Naive thymus-derived CD8-positive, alpha-beta T cell (primary cell): Measurements from ENCODE around the gene SIAH1. TPM values are rescaled to one million over a fixed set of nuclear protein-coding genes. Genes with fewer than 3 reads are reported as not detected.
"Not testable (repeated sequence)": the region's sequence is repeated elsewhere in the genome, so short reads cannot be mapped to it uniquely, and the experiment has no call there.

Source experiments
- ATAC-seq, 2 donors: fragments of 150-1000 bp; cut with Tn5 transposase in 1 of 2; sonication (Bioruptor Pico), chemical (Tn5 transposase) in 1 of 2; 1 replicate in 1 of 2; 2 replicates in 1 of 2; pipeline ENCODE4 v1.10.0; 2021; ENCODE audit warnings: mild to moderate bottlenecking in 2 of 2, moderate library complexity in 2 of 2
- POLR2A ChIA-PET: fragments of 350-600 bp; sonication (Branson Sonifier 250); formaldehyde crosslinking; loops from one replicate; lab custom pipeline; 2021; ENCODE audit warnings: antibody characterized with exemption; lab: Charles Lee
- DNase-seq, 10 donors: peaks; one replicate each; pipeline versions ENCODE4 v3.0.0 to v3.0.0-alpha.2; 2020 to 2022
- H3K27ac Mint-ChIP-seq, 10 donors: one replicate each; pipeline ENCODE4 v1.8.0; 2020 to 2022; ENCODE audit warnings: mild to moderate bottlenecking in 10 of 10, mixed read lengths in 10 of 10, moderate library complexity in 4 of 10, inconsistent platforms in 1 of 10
- H3K27me3 Mint-ChIP-seq, 5 donors: one replicate each; pipeline ENCODE4 v1.8.0; 2021 to 2022; ENCODE audit warnings: mixed read lengths in 5 of 5
- H3K36me3 Mint-ChIP-seq, 3 donors: one replicate each; pipeline ENCODE4 v1.8.0; 2020 to 2022; ENCODE audit warnings: mixed read lengths in 3 of 3, mild to moderate bottlenecking in 2 of 3, inconsistent platforms in 1 of 3
- H3K4me1 Mint-ChIP-seq, 4 donors: one replicate each; pipeline ENCODE4 v1.8.0; 2021 to 2022; ENCODE audit warnings: mixed read lengths in 4 of 4
- H3K4me3 Mint-ChIP-seq, 10 donors: one replicate each; pipeline ENCODE4 v1.8.0; 2020 to 2022; ENCODE audit warnings: mild to moderate bottlenecking in 10 of 10, mixed read lengths in 10 of 10, moderate library complexity in 6 of 10, inconsistent platforms in 1 of 10
- H3K9me3 Mint-ChIP-seq, 9 donors: one replicate each; pipeline ENCODE4 v1.8.0; 2020 to 2022; ENCODE audit warnings: mixed read lengths in 9 of 9, mild to moderate bottlenecking in 3 of 9, inconsistent platforms in 1 of 9, moderate library complexity in 1 of 9
- polyA plus RNA-seq, 3 donors: library from polyadenylated mRNA; unstranded; fragments of 300-500 nt; fragmentation: Illumina TruSeq; gene quantifications; one replicate each; pipeline ENCODE4 v1.2.3, GENCODE V29; 2021
- total RNA-seq, 8 experiments: library from RNA in 2 of 8; stranded (reverse) in 2 of 8; gene quantifications; one replicate each; pipeline ENCODE4 v1.2.3 and lab custom pipeline; 2021 to 2026

Gene SIAH1
- total and polyA plus RNA-seq, 5 experiments from 2014 or later, result 10.8 to 25.9 (median 16.7) TPM

DNA sequence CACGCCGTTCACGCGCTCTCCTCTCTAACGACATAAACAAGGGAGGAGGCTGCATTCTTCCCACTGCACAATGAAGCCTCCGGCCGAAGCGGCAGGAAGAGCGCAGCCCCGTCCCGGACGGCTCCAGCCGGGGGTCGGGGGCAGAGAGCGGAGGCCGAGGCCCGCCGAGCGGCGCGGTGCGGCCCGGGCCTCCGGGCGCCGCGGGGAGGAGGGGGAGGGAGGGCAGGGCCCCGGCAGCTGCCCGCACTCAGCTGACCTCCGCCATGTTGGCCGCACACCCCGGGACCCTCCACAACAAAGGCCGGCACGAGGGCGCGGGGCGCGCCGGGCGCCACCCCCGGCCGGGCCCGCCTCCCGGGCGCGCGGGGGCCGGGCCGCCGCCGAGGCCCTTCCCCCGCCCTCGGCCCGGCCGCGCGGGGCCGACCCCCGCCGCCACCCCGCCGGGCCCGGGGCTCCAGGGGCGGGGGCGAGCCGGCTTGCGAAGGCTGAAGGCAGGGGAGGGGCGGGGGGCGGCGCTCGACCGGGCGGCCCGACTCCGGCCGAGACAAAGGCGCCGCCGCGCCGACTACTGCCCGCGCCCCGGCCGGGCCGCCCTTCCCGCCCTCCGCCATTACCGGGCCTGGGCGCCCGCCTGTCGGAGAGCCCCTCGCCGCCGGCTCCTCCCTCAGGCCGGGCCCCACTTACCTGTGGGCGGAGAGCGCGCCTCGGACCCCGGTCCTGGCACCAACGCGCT lies 527 bp downstream of the SIAH1 start:
- H3K4me3 Mint-ChIP-seq, result peak overlapping the region; percentile 87 to 99 (median 94)
- H3K27me3 Mint-ChIP-seq, result no peaks in the 10 kb centered on the region
- peaks cover 0 to 4% (median 2%) of the 10 kb centered on the region in 3 donors for H3K36me3 Mint-ChIP-seq
- DNase-seq (peak in 7 of 10 donors; percentile 11 to 41 (median 33)), ATAC-seq (peak; percentile 63)
- POLR2A ChIA-PET, result interaction anchor here (0.5 to 2.9 kb wide), 10 partner anchors 15 to 239 kb away, joined by 3 to 19 read pairs (median 8); partner anchors contain the start of gene N4BP1
- no peaks in the 10 kb centered on the region for H3K9me3 Mint-ChIP-seq
- peaks cover 22 to 37% (median 32%) of the 10 kb centered on the region in 4 donors for H3K4me1 Mint-ChIP-seq
- H3K27ac Mint-ChIP-seq, result peak overlapping the region; percentile 80 to 96 (median 92)

DNA sequence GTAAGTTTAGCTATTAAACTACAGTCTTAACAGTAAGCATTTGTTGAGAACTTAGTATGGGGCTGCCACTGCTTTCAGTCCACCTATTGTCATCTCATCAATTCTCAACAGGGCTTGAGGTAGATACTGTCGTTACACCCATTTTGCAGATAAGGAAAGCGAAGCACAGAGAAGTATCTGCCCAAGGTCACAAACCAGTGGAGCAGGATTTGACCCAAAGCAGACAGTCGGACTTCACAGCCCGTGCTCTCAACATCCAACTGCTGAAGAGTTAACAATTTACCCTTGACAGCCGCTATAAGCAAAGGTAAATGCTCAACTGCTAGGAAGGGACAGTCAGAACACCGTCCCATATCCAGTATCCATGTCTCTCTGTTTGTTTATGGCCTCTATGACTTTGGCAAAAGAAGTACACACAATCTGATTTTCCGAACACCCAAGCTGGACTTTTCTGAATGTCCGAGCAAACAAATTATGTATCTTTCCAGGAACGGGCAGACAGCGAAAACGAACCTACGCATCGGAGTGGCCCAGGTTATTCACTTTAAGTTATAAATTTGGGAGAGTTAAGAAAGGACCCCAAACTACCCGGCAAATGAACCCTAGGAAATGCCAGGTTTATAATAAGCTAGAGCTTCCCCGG lies 1.2 kb downstream of the SIAH1 start:
- Mint-ChIP-seq H3K4me1 (peaks cover 28 to 44% (median 39%) of the 10 kb centered on the region in 4 donors), H3K9me3 (no peaks in the 10 kb centered on the region), H3K4me3 (peak overlapping the region; percentile 87 to 99 (median 94)), H3K27me3 (no peaks in the 10 kb centered on the region), H3K27ac (peak overlapping the region; percentile 80 to 96 (median 92)), H3K36me3 (peaks cover 0 to 4% (median 2%) of the 10 kb centered on the region in 3 donors)
- ATAC-seq (no peak), DNase-seq (peak in 3 of 10 donors; percentile 12 to 26 (median 16))
- POLR2A ChIA-PET, result interaction anchor here (0.5 to 2.9 kb wide), 6 partner anchors 14 to 240 kb away, joined by 4 to 19 read pairs (median 6); partner anchors contain the start of gene N4BP1

DNA sequence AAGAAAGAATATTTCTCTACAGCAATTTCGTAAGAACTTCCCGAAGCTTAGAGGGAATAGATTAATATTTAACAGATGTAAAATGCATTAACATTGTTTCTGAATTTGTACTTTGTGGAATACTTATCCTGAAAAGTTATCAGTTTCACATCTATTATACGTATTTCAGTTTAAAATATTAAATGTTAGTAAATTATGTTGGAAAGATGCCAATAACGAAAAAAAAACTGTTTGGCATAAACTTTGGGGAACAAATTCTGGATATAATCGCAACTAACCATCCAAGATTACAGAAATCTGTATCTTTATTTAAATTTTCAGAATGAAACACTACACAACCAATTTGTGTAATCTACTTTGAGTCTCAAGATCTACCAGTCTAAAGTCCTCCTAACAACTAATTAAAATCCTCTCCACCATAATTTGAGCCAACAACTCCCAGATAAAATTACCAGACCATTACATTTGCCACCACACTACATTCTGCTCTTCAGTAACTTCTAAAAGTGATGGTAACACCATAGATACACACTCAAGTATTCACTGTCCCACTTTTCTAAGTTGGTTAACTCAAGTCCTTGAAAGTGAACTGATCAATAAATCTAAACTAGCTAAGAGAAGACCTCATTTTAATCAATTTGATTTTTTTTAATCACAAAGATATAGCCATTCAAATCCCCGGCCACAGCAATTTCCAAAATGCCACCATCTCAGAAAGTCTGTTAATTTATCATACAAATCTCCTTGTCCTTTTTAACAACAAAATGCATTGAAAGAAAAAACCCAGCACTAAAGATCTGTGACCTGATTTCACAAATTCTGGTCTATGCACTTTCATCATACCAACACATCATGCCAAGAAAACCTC lies 2.0 kb downstream of the SIAH1 start:
- Mint-ChIP-seq H3K9me3 (no peaks in the 10 kb centered on the region), H3K27ac (peak overlapping the region; percentile 80 to 96 (median 92)), H3K4me1 (peaks cover 35 to 51% (median 47%) of the 10 kb centered on the region in 4 donors), H3K27me3 (no peaks in the 10 kb centered on the region), H3K36me3 (peaks cover 0 to 4% (median 2%) of the 10 kb centered on the region in 3 donors), H3K4me3 (peak overlapping the region; percentile 87 to 99 (median 94))
- ATAC-seq (no peak), DNase-seq (no peak)
- POLR2A ChIA-PET, result interaction anchor here (1.1 to 2.1 kb wide), 3 partner anchors 17 to 240 kb away, joined by 4 to 8 read pairs (median 5); no protein-coding TSS in a partner anchor

DNA sequence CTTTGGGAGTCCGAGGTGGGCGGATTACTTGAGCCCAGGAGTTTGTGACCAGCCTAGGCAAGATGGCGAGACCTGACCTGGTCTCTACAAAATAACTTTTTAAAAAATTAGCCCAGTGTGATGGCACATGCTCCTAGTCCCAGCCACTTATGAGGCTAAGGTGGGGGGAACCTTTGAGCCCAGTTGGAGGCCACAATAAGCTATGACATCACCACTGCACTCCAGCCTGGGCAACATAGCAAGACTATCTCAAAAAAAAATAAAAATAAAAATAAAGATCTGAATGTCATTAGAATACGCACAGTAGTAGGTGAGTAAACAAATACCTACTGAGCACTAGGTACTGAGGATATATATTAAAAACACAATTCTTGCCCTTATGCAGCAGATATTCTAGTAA lies 3.1 kb downstream of the SIAH1 start:
- H3K4me3 Mint-ChIP-seq, result peak overlapping the region in 2 of 10 donors; percentile 22 to 43
- no peaks in the 10 kb centered on the region for H3K27me3 Mint-ChIP-seq
- H3K9me3 Mint-ChIP-seq, result no peaks in the 10 kb centered on the region
- DNase-seq, result no peak
- no peak for ATAC-seq
- peaks cover 35 to 57% (median 51%) of the 10 kb centered on the region in 4 donors for H3K4me1 Mint-ChIP-seq
- peaks cover 0 to 4% (median 2%) of the 10 kb centered on the region in 3 donors for H3K36me3 Mint-ChIP-seq
- no peak overlapping the region for H3K27ac Mint-ChIP-seq
- POLR2A ChIA-PET, result no interaction called here

DNA sequence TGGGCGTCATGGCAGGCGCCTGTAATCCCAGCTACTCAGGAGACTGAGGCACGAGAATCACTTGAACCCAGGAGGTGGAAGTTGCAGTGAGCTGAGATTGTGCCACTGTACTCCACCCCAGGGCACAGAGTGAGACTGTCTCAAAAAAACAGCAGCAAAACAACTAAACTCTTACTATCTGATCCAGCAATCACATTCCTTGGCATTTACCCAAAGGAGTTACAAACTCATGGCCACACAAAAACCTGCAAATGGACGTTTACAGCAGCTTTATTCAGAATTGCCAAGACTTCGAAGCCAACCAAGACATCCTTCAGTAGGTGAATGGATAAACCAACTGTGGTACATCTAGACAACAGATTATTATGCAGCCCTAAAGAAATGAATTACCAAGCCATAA lies 4.0 kb downstream of the SIAH1 start:
- ATAC-seq (no peak), DNase-seq (no peak)
- Mint-ChIP-seq H3K27me3 (no peaks in the 10 kb centered on the region), H3K4me1 (peaks cover 38 to 63% (median 56%) of the 10 kb centered on the region in 4 donors), H3K27ac (peak overlapping the region in 1 of 10 donors; percentile 7), H3K4me3 (peak overlapping the region in 1 of 10 donors; percentile 0), H3K9me3 (no peaks in the 10 kb centered on the region), H3K36me3 (peaks cover 0 to 4% (median 2%) of the 10 kb centered on the region in 3 donors)
- POLR2A ChIA-PET, result interaction anchor here (1.2 kb wide), 1 partner anchor 15 kb away, joined by 3 read pairs; no protein-coding TSS in a partner anchor

DNA sequence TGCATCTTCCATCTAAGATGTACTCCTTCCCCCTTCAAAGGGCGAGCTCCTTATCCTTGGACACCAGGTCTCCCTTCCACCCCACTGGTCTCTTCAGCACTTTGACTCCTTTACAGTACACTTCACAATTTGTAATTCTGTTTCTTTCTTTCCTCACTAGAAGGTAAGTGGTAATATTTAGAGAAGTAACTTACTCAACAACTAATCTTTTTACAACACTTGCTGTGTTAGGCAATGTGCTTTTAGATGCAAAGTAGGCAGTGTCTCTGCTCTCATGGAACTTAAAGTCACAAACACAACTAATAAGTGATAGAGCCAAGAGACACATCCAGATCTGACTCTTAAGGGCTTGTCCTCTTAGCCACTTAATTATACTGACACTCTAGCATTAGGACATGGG lies 6.4 kb downstream of the SIAH1 start:
- peak overlapping the region in 8 of 10 donors; percentile 0 to 56 (median 29) for H3K4me3 Mint-ChIP-seq
- H3K4me1 Mint-ChIP-seq, result peaks cover 34 to 54% (median 51%) of the 10 kb centered on the region in 4 donors
- no peaks in the 10 kb centered on the region for H3K27me3 Mint-ChIP-seq
- DNase-seq, result no peak
- no peaks in the 10 kb centered on the region for H3K9me3 Mint-ChIP-seq
- POLR2A ChIA-PET, result no interaction called here
- H3K27ac Mint-ChIP-seq, result peak overlapping the region in 4 of 10 donors; percentile 2 to 77 (median 46)
- no peaks in the 10 kb centered on the region for H3K36me3 Mint-ChIP-seq
- peak in 1 of 2 donors; percentile 29 for ATAC-seq

DNA sequence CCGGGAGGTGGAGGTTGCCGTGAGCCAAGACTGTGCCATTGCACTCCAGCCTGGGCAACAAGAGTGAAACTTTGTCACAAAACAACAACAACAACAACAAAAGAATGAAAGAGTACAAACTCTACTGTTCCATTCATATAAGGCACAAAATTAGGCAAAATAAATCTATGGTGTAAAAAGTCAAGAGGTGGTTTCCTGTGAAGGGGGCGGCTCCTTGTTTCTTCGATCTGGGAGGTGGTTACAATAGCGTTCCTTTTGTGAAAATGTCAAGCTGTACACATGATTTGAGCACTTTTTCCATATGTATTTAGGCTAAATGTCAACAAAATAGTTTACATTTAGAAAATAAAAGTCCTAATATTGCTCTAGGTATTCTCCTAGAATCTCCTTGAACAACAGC lies 6.9 kb downstream of the SIAH1 start:
- peaks cover 29 to 49% (median 46%) of the 10 kb centered on the region in 4 donors for H3K4me1 Mint-ChIP-seq
- POLR2A ChIA-PET, result no interaction called here
- no peak for DNase-seq
- no peaks in the 10 kb centered on the region for H3K9me3 Mint-ChIP-seq
- H3K27me3 Mint-ChIP-seq, result no peaks in the 10 kb centered on the region
- peak overlapping the region in 3 of 10 donors; percentile 2 to 47 (median 44) for H3K27ac Mint-ChIP-seq
- H3K36me3 Mint-ChIP-seq, result no peaks in the 10 kb centered on the region
- H3K4me3 Mint-ChIP-seq, result peak overlapping the region in 6 of 10 donors; percentile 1 to 56 (median 38)
- peak; percentile 35 to 55 for ATAC-seq

DNA sequence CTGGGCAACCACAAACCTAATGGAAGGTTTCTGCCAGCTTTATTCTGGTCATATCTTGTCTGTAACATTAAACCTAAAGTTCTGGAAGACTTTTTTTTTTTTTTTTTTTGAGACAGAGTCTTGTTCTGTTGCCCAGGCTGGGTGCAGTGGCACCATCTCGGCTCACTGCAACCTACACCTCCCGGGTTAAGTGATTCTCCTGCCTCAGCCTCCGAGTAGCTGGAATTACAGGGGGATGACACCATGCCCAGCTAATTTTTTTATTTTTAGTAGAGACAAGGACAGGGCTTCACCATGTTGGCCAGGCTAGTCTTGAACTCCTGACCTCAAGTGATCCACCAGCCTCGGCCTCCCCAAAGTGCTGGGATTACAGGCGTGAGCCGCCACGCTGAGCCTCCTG lies 7.9 kb downstream of the SIAH1 start:
- H3K27ac Mint-ChIP-seq, ATAC-seq, H3K9me3 Mint-ChIP-seq, H3K36me3 Mint-ChIP-seq, DNase-seq, H3K4me3 Mint-ChIP-seq, H3K27me3 Mint-ChIP-seq: not testable (repeated sequence)
- H3K4me1 Mint-ChIP-seq, result peaks cover 28 to 45% (median 42%) of the 10 kb centered on the region in 4 donors
- POLR2A ChIA-PET, result interaction anchor here (1.2 kb wide), 1 partner anchor 246 kb away, joined by 4 read pairs; no protein-coding TSS in a partner anchor

DNA sequence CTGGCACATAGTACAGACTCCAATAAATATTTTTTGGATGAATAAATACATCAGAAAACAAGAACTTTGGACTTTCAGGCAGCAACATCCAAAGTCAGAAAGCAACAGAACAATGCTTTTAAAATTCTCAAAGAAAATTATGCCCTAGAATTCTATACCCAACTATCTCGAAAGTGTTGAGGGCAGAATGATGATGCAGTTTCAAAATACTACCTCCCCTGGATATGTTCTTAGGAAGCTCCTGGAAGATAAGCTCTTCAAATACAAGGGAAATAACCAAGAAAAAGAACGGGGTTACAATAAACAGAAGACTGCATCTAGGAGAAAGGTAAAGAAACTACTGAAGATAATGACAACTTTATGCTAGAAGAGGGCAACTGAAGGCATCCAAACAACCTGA lies 11.0 kb downstream of the SIAH1 start:
- Mint-ChIP-seq H3K36me3 (no peaks in the 10 kb centered on the region), H3K4me1 (peaks cover 19 to 40% (median 28%) of the 10 kb centered on the region in 4 donors), H3K9me3 (no peaks in the 10 kb centered on the region), H3K27me3 (no peaks in the 10 kb centered on the region), H3K4me3 (no peak overlapping the region), H3K27ac (no peak overlapping the region)
- ATAC-seq, result no peak
- DNase-seq, result no peak
- POLR2A ChIA-PET, result no interaction called here

DNA sequence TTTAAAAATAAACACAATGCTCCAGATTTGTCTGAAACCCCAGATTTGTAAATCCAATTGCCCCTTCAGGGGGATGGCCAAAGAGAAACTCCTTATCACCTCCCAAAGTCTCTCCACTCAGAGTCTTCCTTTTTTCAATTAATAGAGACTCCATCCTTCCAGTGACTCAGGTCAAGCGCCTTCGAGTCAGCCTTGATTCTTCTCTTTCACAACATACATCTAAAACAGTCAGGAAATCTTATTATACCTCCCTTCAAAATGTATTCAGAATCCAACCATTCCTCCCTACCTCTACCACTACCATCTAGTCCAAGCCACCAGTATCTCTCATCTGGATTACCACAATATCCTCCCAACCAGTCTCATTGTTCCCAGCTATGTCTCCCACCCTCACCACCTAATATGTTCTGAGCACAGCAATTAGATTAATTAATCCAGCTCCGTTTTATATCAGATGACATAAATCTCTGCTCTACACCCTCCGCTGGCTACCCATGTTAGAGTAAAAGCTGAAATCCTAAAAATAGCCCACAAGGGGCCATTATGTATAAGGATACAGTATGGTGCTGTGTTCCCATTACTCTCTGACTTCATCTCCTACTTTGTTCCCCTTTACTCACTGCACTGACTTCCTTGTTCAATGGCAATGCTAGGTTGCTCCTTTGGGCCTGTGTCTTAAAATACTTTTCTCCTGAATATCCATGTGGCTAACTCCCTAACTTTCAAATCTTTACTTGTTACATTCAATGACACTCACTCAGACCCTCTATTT lies 11.8 kb downstream of the SIAH1 start:
- Mint-ChIP-seq H3K27me3 (no peaks in the 10 kb centered on the region), H3K4me3 (no peak overlapping the region), H3K27ac (no peak overlapping the region), H3K9me3 (no peaks in the 10 kb centered on the region), H3K4me1 (peaks cover 11 to 32% (median 22%) of the 10 kb centered on the region in 4 donors), H3K36me3 (no peaks in the 10 kb centered on the region)
- POLR2A ChIA-PET, result no interaction called here
- DNase-seq, result no peak
- ATAC-seq, result no peak

DNA sequence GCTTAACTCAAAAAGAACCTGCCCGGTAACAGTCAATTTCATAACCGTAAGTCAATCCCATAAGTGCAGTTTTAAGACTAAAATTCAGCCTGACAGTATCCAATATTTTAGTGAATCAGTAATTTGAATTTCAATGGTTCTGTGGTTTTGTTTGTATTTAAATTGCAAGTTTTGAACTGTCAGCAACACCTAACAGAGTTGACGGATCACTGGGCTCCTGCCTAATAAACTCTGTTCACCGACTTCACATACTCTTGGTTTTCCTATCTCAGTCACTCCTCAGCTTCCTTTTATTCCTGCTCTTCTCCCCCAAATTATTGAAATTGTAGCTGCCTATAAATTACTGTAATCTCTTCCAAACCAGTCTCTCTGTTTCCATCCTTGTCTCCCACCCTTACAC lies 12.5 kb downstream of the SIAH1 start:
- POLR2A ChIA-PET, result no interaction called here

More for the DNA sequence above, 12.5 kb downstream of the SIAH1 start:
- Mint-ChIP-seq H3K4me3 (no peak overlapping the region), H3K27ac (no peak overlapping the region), H3K4me1 (peaks cover 9 to 27% (median 17%) of the 10 kb centered on the region in 4 donors), H3K9me3 (no peaks in the 10 kb centered on the region), H3K27me3 (no peaks in the 10 kb centered on the region), H3K36me3 (no peaks in the 10 kb centered on the region)
- DNase-seq (no peak), ATAC-seq (no peak)
